ENCODE measurements around the gene NOL7.

Gene NOL7

DNA sequence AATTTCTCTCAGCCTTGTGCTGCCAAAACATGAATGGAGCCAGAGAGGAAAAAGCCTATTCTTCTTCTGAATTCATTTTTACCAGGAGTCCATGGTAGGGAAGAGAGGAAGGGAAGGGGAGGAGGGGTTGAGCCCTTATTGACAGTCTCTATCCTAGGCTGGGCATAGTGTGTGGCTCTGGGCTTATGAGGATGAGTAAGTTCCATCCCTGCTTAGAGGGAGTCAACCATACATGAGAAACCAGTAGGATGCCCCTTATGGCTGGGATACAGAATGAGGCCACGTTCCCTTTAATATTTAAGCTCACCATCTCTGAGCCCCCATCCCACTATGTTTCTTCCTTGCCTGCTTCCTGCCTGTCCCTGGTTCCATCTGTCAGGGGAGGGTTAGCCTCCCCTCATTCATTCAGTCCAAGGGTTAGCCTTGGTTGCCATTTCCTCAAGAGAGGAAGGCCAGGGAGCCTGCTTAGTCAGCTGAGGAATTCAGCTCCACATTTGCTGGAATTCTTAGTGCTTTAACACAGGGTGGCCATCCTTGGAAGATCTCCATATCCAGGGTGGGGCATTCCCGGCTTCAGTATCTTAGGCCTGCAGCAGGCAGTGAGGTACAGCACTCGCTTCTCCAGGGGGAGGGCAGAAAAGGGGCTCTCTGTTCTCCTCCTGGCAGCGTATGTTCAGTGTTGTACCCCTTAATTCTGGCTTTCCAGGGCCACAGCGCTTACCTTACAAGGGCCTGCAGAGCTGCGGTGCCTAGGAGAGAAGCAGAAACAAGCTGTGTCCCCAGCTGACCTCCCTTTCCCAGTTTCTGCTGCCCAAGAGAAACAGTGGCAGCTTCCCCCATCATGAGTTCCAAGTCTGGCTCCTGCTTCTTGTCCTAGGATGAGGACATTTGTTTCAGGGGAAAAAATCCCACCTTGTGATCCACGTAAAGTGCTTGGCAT is 28.3 kb upstream of the NOL7 start:
- FAIRE-seq (no peak), DNase-seq (ENCODE audit: insufficient read length, low spot score) (no peak)
- TF ChIP-seq CTCF (IDR thresholded peaks at IDR 0.05; ENCODE audit: insufficient read depth, missing control alignments): no peak

DNA sequence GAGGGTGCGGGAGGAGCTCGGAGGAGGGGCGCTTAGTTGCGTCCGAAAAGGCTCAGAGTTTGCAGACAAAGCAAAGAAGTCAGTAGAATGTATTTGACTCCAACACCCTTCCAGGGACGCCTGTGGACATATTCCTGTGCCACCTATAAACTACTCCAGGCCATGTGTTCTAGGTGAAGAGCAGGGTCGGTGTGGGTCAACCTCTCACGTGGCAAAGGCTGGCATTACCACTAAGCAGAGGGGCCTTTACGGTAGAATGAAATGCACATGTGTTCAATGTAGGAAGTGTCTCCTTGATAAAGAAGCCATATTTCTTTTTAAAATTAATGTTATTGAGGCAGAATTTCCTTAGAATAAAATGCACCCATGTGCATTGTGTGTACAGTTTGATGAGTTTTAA is 25.3 kb upstream of the NOL7 start:
- DNase-seq (ENCODE audit: insufficient read length, low spot score) (no peak), FAIRE-seq (no peak)
- no peak for TF ChIP-seq CTCF (IDR thresholded peaks at IDR 0.05; ENCODE audit: insufficient read depth, missing control alignments)

GRCh38 chr6:13590574-13591153 is 24.5 kb upstream of the NOL7 start:
- FAIRE-seq: peak; percentile 60

GRCh38 chr6:13591205-13591921 is 23.8 kb upstream of the NOL7 start:
- FAIRE-seq (no peak), DNase-seq (ENCODE audit: insufficient read length, low spot score) (no peak)
- TF ChIP-seq CTCF (IDR thresholded peaks at IDR 0.05; ENCODE audit: insufficient read depth, missing control alignments): no peak

More at GRCh38 chr6:13590574-13591153, 24.5 kb upstream of the NOL7 start:
- no peak for TF ChIP-seq CTCF (IDR thresholded peaks at IDR 0.05; ENCODE audit: insufficient read depth, missing control alignments)
- DNase-seq (ENCODE audit: insufficient read length, low spot score): no peak

DNA sequence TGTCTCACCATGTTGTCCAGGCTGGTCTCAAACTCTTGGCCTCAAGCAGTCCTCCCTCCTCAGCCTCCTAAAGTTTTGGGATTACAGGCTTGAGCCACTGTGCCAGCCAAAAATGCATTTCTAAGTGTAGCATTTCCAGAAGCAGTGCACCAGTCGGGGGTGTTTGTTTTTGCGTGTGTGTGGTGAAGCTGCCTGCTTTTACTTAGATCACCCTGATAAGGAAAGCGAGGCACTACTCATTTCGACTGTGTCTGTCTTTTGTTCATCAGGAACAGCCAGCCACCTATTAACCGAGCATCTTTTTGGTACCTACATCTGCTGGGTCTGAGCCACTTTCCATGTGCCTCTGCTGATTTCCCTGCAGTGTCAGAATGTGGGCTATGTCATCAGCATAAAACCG is 22.0 kb upstream of the NOL7 start:
- DNase-seq (ENCODE audit: insufficient read length, low spot score): no peak
- FAIRE-seq: no peak
- TF ChIP-seq CTCF (IDR thresholded peaks at IDR 0.05; ENCODE audit: insufficient read depth, missing control alignments): no peak

DNA sequence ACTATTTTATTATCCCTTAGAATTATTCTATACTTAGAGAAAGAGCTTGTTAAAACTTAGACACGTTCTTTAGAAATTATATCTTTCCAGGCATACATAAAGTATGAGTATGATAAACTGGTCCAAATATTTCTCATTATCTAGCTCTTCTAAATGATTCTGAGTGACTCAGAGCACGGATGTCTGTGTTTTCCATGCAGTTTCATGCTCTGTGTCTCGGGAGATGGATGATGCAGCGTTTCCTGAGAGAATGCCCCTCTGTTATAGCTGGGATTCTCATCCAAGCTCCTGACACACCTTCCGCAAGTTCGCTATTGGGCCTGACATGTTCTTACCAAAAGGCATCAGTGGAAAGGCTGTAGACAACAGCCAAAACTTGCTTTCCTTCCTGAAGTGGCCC is 21.4 kb upstream of the NOL7 start:
- TF ChIP-seq CTCF (IDR thresholded peaks at IDR 0.05; ENCODE audit: insufficient read depth, missing control alignments): no peak
- DNase-seq (ENCODE audit: insufficient read length, low spot score) (no peak), FAIRE-seq (no peak)

Data from D721Med (cell line).